Natural killer cell (primary cell): ENCODE measurements around the gene HSPA12A. TPM values are rescaled to one million over a fixed set of nuclear protein-coding genes. Genes with fewer than 3 reads are reported as not detected.

Source experiments
- ATAC-seq, 3 donors: fragments of 150-1000 bp in 2 of 3; fragments of 200-7000 bp in 1 of 3; cut with Tn5 transposase; 1 replicate in 1 of 3; 2 replicates in 2 of 3; pipeline ENCODE4 v1.10.0; 2021; ENCODE audit warnings: mild to moderate bottlenecking in 2 of 3, moderate library complexity in 2 of 3
- DNase-seq, 2 donors: peaks; one replicate each; pipeline versions ENCODE4 v3.0.0 to v3.0.0-alpha.2; 2013 to 2021; ENCODE audit warnings: mixed read lengths in 1 of 2
- H3K27ac ChIP-seq: one replicate; pipeline ENCODE4 v1.5.1; 2013; ENCODE audit warnings: mild to moderate bottlenecking, low read length
- H3K27me3 ChIP-seq: one replicate; pipeline ENCODE4 v1.6.1; 2013; ENCODE audit warnings: low read length; ENCODE audit not compliant: control insufficient read depth, insufficient read depth
- H3K36me3 ChIP-seq: one replicate; pipeline ENCODE4 v1.6.1; 2013; ENCODE audit warnings: low read length; ENCODE audit not compliant: control insufficient read depth, insufficient read depth
- H3K4me1 ChIP-seq: one replicate; pipeline ENCODE4 v1.6.1; 2013; ENCODE audit warnings: low read length; ENCODE audit not compliant: control insufficient read depth, insufficient read depth
- H3K4me3 ChIP-seq: one replicate; pipeline ENCODE4 v1.5.1; 2013; ENCODE audit warnings: low read length
- H3K9me3 ChIP-seq: one replicate; pipeline ENCODE4 v1.6.1; 2013; ENCODE audit warnings: low read length; ENCODE audit not compliant: control insufficient read depth, insufficient read depth
- H3K27ac Mint-ChIP-seq, 2 donors: one replicate each; pipeline ENCODE4 v1.8.0; 2022; ENCODE audit warnings: mild to moderate bottlenecking in 2 of 2, mixed read lengths in 2 of 2, moderate library complexity in 1 of 2
- H3K27me3 Mint-ChIP-seq, 2 donors: one replicate each; pipeline ENCODE4 v1.8.0; 2022; ENCODE audit warnings: low read depth in 2 of 2, mixed read lengths in 2 of 2
- H3K36me3 Mint-ChIP-seq: one replicate; pipeline ENCODE4 v1.8.0; 2022; ENCODE audit warnings: mixed read lengths
- H3K4me1 Mint-ChIP-seq, 2 donors: one replicate each; pipeline ENCODE4 v1.8.0; 2022; ENCODE audit warnings: mixed read lengths in 2 of 2
- H3K4me3 Mint-ChIP-seq: one replicate; pipeline ENCODE4 v1.8.0; 2022; ENCODE audit warnings: mild to moderate bottlenecking, moderate library complexity, mixed read lengths
- H3K9me3 Mint-ChIP-seq, 2 donors: one replicate each; pipeline ENCODE4 v1.8.0; 2022; ENCODE audit warnings: mixed read lengths in 2 of 2
- CTCF ChIP-seq: fragments of 200-600 bp; IDR thresholded peaks from one replicate; pipeline ENCODE4 v1.8.0; 2022; ENCODE audit warnings: antibody characterized with exemption
- WGBS: methylation state at CpG from one replicate; pipeline ENCODE4 v1.1.7; 2013; ENCODE audit warnings: missing lambda C conversion rate; ENCODE audit not compliant: insufficient coverage; 5-methylcytosine and 5-hydroxymethylcytosine counted together
- intact Hi-C: fragments of 100-400 bp; cut with micrococcal nuclease; formaldehyde crosslinking; loops from one replicate; pipeline ENCODE4 v1.14.2; 2022
- total RNA-seq, 4 donors: library from RNA; stranded (reverse); fragments of 120-200 nt in 1 of 4; gene quantifications; one replicate each; pipeline versions ENCODE4 v1.2.3 to v1.2.4, GENCODE V29; 2013 to 2022

The HSPA12A gene
- total RNA-seq, 3 donors from 2014 or later (not counting 1 experiment from before 2014, with no cell fraction given), result 0.43 TPM; not detected in 2

- H3K4me3 Mint-ChIP-seq, result no peak overlapping the region
- WGBS, result 88% methylated on average over 7 of the region's 7 CpGs
- Histone ChIP-seq H3K36me3 (no peaks in the 10 kb centered on the region), H3K27ac (no peak overlapping the region), H3K9me3 (no peaks in the 10 kb centered on the region), H3K27me3 (no peaks in the 10 kb centered on the region), H3K4me3 (no peak overlapping the region), H3K4me1 (no peaks in the 10 kb centered on the region)
- H3K36me3 Mint-ChIP-seq, result no peaks in the 10 kb centered on the region
- no peaks in the 10 kb centered on the region for H3K4me1 Mint-ChIP-seq
- H3K27me3 Mint-ChIP-seq, result no peaks in the 10 kb centered on the region
- TF ChIP-seq CTCF, result no peak
- no peaks in the 10 kb centered on the region for H3K9me3 Mint-ChIP-seq
- intact Hi-C loops, result no loop called here
- DNase-seq (no peak), ATAC-seq (no peak)
- no peak overlapping the region for H3K27ac Mint-ChIP-seq
These were observed 79.0 kb downstream of the HSPA12A start for GRCh38 chr10:116663342-116663741.

GRCh38 chr10:116660860-116661259 is 81.5 kb downstream of the HSPA12A start:
- ATAC-seq (no peak), DNase-seq (no peak)
- no peaks in the 10 kb centered on the region for H3K4me1 ChIP-seq
- H3K27me3 Mint-ChIP-seq, result no peaks in the 10 kb centered on the region
- no peaks in the 10 kb centered on the region for H3K36me3 ChIP-seq
- H3K36me3 Mint-ChIP-seq, result no peaks in the 10 kb centered on the region
- no peak overlapping the region for H3K27ac ChIP-seq
- TF ChIP-seq CTCF, result no peak
- H3K4me3 Mint-ChIP-seq, result no peak overlapping the region
- no peak overlapping the region for H3K4me3 ChIP-seq
- no peaks in the 10 kb centered on the region for H3K4me1 Mint-ChIP-seq
- WGBS, result 73% methylated on average over 5 of the region's 5 CpGs
- no peaks in the 10 kb centered on the region for H3K9me3 Mint-ChIP-seq
- no peak overlapping the region for H3K27ac Mint-ChIP-seq
- no peaks in the 10 kb centered on the region for H3K27me3 ChIP-seq
- intact Hi-C loops, result no loop called here
- no peaks in the 10 kb centered on the region for H3K9me3 ChIP-seq

- Histone ChIP-seq H3K27me3 (no peaks in the 10 kb centered on the region), H3K4me3 (no peak overlapping the region), H3K9me3 (no peaks in the 10 kb centered on the region), H3K4me1 (no peaks in the 10 kb centered on the region), H3K27ac (no peak overlapping the region), H3K36me3 (no peaks in the 10 kb centered on the region)
- Mint-ChIP-seq H3K4me1 (no peaks in the 10 kb centered on the region), H3K27me3 (peaks cover 0 to 7% of the 10 kb centered on the region in 2 donors), H3K9me3 (peaks cover 0 to 2% of the 10 kb centered on the region in 2 donors), H3K36me3 (no peaks in the 10 kb centered on the region), H3K4me3 (no peak overlapping the region), H3K27ac (no peak overlapping the region)
- intact Hi-C loops, result no loop called here
- DNase-seq, result no peak
- no peak for TF ChIP-seq CTCF
- ATAC-seq, result no peak
- WGBS, result 75% methylated on average over 9 of the region's 10 CpGs
These were observed 83.2 kb downstream of the HSPA12A start for GRCh38 chr10:116659049-116659670.
